Activated B cell treated with CpG ODN at 0.5 μM for 24 hours (primary cell): ENCODE measurements around the gene RBM5. TPM values are rescaled to one million over a fixed set of nuclear protein-coding genes. Genes with fewer than 3 reads are reported as not detected.

Experiments used
- ATAC-seq: fragments of 200-7000 bp; cut with Tn5 transposase; one replicate; pipeline ENCODE4 v1.10.0; 2021; ENCODE audit warnings: low read depth, mild to moderate bottlenecking, moderate library complexity
- CTCF ChIA-PET: fragments of 350-600 bp; sonication (Branson Sonifier 250); formaldehyde crosslinking; loops from one replicate; lab custom pipeline; 2021; ENCODE audit warnings: antibody characterized with exemption; lab: Charles Lee
- POLR2A ChIA-PET: fragments of 350-600 bp; sonication (Branson Sonifier 250); formaldehyde crosslinking; loops from one replicate; lab custom pipeline; 2021; ENCODE audit warnings: antibody characterized with exemption; lab: Charles Lee
- DNase-seq: peaks from one replicate; pipeline ENCODE4 v3.0.0; 2022
- H3K27ac Mint-ChIP-seq: one replicate; pipeline ENCODE4 v1.8.0; 2020; ENCODE audit warnings: mixed read lengths
- H3K27me3 Mint-ChIP-seq: one replicate; pipeline ENCODE4 v1.8.0; 2021; ENCODE audit warnings: mixed read lengths
- H3K36me3 Mint-ChIP-seq: one replicate; pipeline ENCODE4 v1.8.0; 2021; ENCODE audit warnings: low read depth, mixed read lengths
- H3K4me1 Mint-ChIP-seq: one replicate; pipeline ENCODE4 v1.8.0; 2021; ENCODE audit warnings: mixed read lengths
- H3K4me3 Mint-ChIP-seq: one replicate; pipeline ENCODE4 v1.8.0; 2020; ENCODE audit warnings: mild to moderate bottlenecking, mixed read lengths
- H3K9me3 Mint-ChIP-seq: one replicate; pipeline ENCODE4 v1.8.0; 2020; ENCODE audit warnings: mixed read lengths
- CTCF ChIP-seq: fragments of 200-600 bp; IDR thresholded peaks from one replicate; pipeline ENCODE4 v1.8.0; 2022; ENCODE audit warnings: antibody characterized with exemption, mild to moderate bottlenecking
- intact Hi-C: fragments of 100-400 bp; cut with micrococcal nuclease; formaldehyde crosslinking; loops from one replicate; pipeline ENCODE4 v1.15.1; 2024
- total RNA-seq: library from RNA; stranded (reverse); gene quantifications from 2 replicates; pipeline ENCODE4 v1.2.3, GENCODE V29; 2022

The RBM5 gene
- total RNA-seq: 261 and 316 TPM in 2 replicates

GRCh38 chr3:50088725-50089608 is at the start of gene RBM5:
Gene RBM5, plus strand, starts transcription at chr3:50088919. Its CDS starts 1,516 bp downstream, at chr3:50090435.
- H3K4me3 Mint-ChIP-seq: peak within 1 kb of the TSS; percentile 98
- H3K27ac Mint-ChIP-seq: peak within 1 kb of the TSS; percentile 97
- DNase-seq: peak; percentile 78
- peak; percentile 100 for ATAC-seq
- POLR2A ChIA-PET: interaction anchor here (0.5 to 2.3 kb wide), 8 partner anchors 15 to 994 kb away, joined by 3 to 8 read pairs (median 4); partner anchors contain the start of gene INKA1
- CTCF ChIA-PET: no interaction called here
- intact Hi-C loops: loop anchor here (1.0 to 5.0 kb wide), 2 partner anchors 147 to 287 kb away; partner anchors contain the start of gene RBM6
- peaks cover 34% of the 10 kb centered on the region for H3K4me1 Mint-ChIP-seq
- no peaks in the 10 kb centered on the region for H3K27me3 Mint-ChIP-seq
- H3K9me3 Mint-ChIP-seq: no peaks in the 10 kb centered on the region
- no peak for TF ChIP-seq CTCF
- H3K36me3 Mint-ChIP-seq: peaks cover 47% of the 10 kb centered on the region

- H3K9me3 Mint-ChIP-seq: no peaks in the 10 kb centered on the region
- no peaks in the 10 kb centered on the region for H3K27me3 Mint-ChIP-seq
- ATAC-seq (no peak), DNase-seq (no peak)
- TF ChIP-seq CTCF: no peak
- H3K36me3 Mint-ChIP-seq: peaks cover 59% of the 10 kb centered on the region
- no peaks in the 10 kb centered on the region for H3K4me1 Mint-ChIP-seq
- H3K4me3 Mint-ChIP-seq: no peak overlapping the region
- H3K27ac Mint-ChIP-seq: no peak overlapping the region
- POLR2A ChIA-PET: no interaction called here
- CTCF ChIA-PET: no interaction called here
- intact Hi-C loops: no loop called here
Measured at GRCh38 chr3:50044976-50045375, 43.7 kb upstream of the RBM5 start.

GRCh38 chr3:50047426-50047825 is 41.3 kb upstream of the RBM5 start:
- H3K27me3 Mint-ChIP-seq: no peaks in the 10 kb centered on the region
- intact Hi-C loops: no loop called here
- POLR2A ChIA-PET: no interaction called here
- no peak for TF ChIP-seq CTCF
- CTCF ChIA-PET: no interaction called here
- H3K4me1 Mint-ChIP-seq: peaks cover 1% of the 10 kb centered on the region
- ATAC-seq (no peak), DNase-seq (no peak)
- no peak overlapping the region for H3K27ac Mint-ChIP-seq
- peaks cover 60% of the 10 kb centered on the region for H3K36me3 Mint-ChIP-seq
- H3K9me3 Mint-ChIP-seq: no peaks in the 10 kb centered on the region
- H3K4me3 Mint-ChIP-seq: no peak overlapping the region

GRCh38 chr3:50050361-50050760 is 38.4 kb upstream of the RBM5 start:
- H3K4me1 Mint-ChIP-seq: peaks cover 1% of the 10 kb centered on the region
- ATAC-seq (no peak), DNase-seq (no peak)
- TF ChIP-seq CTCF: no peak
- intact Hi-C loops: no loop called here
- no peaks in the 10 kb centered on the region for H3K27me3 Mint-ChIP-seq
- H3K9me3 Mint-ChIP-seq: no peaks in the 10 kb centered on the region
- peak overlapping the region; percentile 32 for H3K27ac Mint-ChIP-seq
- POLR2A ChIA-PET: no interaction called here
- no peak overlapping the region for H3K4me3 Mint-ChIP-seq
- peaks cover 72% of the 10 kb centered on the region for H3K36me3 Mint-ChIP-seq
- CTCF ChIA-PET: no interaction called here

- peaks cover 79% of the 10 kb centered on the region for H3K36me3 Mint-ChIP-seq
- intact Hi-C loops: no loop called here
Measured at GRCh38 chr3:50057756-50058155, 31.0 kb upstream of the RBM5 start.

More at GRCh38 chr3:50057756-50058155, 31.0 kb upstream of the RBM5 start:
- POLR2A ChIA-PET: no interaction called here
- CTCF ChIA-PET: no interaction called here
- no peak for ATAC-seq
- H3K27me3 Mint-ChIP-seq: no peaks in the 10 kb centered on the region
- TF ChIP-seq CTCF: no peak
- no peak overlapping the region for H3K4me3 Mint-ChIP-seq
- H3K27ac Mint-ChIP-seq: no peak overlapping the region
- no peaks in the 10 kb centered on the region for H3K9me3 Mint-ChIP-seq
- no peaks in the 10 kb centered on the region for H3K4me1 Mint-ChIP-seq
- DNase-seq: no peak
